ENCODE data around the gene RPS6KA2.
"Not testable (repeated sequence)": the region's sequence is repeated elsewhere in the genome, so short reads cannot be mapped to it uniquely, and the experiment has no call there.

Gene RPS6KA2

DNA sequence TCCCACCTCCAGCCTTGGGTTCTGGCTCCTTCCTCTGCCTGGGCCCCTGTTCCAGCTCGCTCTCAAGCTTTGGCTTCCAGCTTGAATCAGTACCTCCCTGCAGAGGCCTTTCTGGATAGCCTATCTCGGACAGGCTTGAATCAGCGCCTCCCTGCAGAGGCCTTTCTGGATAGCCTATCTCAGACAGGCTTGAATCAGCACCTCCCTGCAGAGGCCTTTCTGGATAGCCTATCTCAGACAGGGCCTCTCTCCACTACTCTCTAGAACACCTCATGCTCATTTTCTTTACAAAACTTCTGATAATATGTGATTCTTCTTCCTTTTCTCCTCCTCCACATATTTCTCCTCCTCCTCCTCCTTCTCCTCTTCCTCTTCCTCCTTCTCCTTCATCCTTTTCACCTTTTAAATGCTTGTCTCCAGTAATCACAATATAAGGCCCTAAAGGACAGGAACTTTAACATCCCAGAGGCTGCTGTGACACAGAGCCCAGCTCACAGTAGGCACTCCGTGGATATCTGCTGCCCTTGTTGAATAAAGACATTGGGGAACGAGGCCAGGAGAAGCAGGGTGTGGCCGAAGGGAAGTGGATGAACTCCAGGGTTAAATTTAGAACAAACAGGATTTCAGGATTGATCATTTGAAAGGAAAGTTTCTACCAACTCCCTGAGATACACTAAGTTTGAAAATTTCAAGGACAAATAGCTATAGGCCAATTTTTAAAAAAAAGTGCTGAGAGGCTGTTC, 9.3 kb upstream of the RPS6KA2 start:
- in situ Hi-C loops (cut with MboI; ENCODE audit: low sequenced_read_pairs), result no loop called here

DNA sequence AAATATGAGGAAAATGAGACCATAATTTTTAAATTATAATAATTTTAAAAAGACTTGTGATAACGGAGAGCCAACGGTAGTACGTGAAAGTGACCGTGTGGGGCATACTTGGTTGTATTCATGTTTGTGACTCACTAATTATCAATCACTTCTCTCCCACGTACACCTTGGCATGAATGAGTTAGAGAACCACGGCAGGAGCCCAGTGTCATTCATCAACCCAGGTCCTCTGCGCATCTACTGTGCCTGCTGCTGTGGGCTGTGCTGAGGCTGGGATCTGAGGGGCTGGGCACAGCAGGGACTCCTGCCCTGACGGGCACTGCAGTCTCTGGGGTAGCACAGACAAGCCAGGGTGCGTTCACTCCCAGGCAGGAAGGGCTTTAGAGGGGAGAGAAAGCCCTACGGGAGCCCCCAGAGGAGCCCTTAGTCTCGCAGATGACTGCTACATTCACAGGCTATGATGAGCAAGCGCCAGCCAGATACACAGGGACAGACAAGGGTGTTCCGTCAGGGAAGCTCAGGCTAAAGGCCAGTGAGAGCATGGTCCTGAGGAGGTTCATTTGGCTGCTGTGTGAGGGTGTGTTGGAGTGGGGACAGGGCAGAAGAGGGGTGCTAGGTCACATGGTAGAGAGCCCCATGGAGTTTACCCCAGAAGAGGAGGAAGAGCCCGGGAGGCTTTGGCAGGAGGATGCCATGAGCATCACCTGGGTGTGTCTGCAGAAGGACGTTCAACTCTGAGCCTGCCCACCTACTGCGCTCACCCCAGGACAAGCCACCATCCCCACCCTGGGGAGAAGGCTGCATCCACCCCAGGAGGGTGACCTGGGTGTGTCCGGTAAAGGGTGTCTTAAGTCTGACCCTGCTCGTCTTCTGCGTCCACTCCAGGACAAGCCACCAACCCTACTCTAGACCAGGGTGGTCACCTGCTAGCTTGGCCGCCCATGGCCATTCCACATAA, 8.2 kb upstream of the RPS6KA2 start:
- in situ Hi-C loops (cut with MboI; ENCODE audit: low sequenced_read_pairs), result no loop called here

DNA sequence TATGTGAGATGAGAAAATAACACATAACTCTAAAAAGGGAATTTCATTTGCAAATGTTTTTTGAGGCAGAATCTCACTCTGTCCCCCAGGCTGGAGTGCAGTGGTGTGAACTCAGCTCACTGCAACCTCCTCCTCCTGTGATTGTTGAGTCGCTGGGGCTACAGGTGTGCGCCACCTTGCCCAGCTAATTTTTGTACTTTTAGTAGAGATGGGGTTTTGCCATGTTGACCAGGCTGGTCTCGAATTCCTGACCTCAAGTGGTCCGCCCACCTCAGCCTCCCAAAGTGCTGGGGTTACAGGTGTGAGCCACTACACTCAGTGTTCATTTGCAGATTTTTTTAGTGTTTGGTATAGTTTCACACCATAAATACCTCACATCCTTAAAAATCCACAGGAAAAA, 7.5 kb upstream of the RPS6KA2 start:
- in situ Hi-C loops (cut with MboI; ENCODE audit: low sequenced_read_pairs), result not testable (repeated sequence)

DNA sequence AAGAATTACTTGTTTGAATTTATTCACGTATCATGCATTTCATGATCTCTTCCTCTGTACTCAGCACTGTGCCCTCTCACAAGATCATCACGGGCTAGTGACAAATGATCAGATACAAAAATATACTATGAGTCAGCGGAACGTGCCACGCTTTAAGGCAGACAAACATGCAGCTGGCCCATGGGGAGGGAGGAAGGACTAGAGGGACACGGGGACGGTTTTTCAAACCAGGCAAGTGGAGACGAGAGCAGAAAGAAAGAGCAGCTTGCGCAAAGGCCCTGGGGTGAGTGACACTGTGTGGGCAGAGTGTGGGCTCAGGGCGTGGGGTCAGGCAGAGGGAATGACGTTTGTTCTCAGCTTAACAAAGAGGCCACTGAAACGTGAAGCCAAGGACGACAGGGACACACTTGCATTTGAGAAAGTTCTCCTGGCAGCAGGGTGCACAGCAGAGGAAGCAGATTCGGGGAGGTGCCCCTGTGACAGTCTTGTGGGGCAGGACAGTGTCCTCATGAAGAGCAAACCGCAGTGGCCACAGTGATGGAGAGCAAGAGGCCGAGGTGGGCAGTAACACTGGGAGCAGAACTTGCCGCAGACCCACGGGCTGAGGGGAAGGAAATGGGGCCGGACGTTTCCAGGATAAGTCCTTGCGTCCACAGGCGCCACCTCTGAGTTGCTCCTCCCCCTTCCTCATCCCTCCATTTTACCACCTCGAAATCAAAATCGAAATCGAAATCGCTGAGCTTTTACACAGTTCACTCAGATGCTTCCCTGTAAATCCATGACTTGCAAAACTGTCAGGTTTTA, 6.9 kb upstream of the RPS6KA2 start:
- in situ Hi-C loops (cut with MboI; ENCODE audit: low sequenced_read_pairs), result no loop called here

DNA sequence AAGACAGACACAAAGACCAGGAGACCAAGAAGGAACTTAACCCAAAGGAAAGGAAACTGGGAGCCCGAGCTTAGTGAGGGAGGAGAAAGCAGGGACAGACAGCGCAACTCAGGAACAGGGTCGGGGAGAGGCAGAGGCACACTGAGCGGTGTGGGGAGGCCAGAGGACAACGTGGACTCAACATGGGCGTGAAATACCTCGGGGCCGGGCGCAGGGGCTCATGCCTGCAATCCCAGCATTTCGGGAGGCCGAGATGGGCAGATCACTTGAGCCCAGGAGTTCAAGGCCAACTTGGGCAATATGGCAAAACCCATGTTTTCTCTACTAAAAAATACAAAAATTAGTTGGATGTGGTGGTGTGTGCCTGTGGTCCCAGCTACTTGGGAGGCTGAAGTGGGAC, 5.7 kb upstream of the RPS6KA2 start:
- in situ Hi-C loops (cut with MboI; ENCODE audit: low sequenced_read_pairs), result no loop called here

DNA sequence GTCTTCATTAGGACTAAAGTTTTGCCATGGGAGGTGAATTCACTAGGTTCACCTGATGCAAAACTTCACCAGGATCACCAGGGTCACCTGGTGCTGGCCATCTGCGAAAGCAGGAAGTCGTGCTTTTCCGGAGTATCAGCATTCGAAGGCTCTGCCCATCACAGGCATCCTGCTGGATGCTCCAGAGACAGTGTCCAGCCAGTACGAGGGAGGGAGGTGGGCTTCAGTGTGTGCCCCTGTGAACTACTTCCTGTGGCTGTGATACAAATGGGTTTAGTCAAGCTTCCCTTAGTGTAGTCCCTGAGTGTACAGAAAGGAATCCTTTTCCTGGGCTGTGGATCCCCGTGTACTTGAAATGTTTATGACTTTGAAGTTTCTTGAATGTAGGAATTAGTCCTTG, 3.4 kb upstream of the RPS6KA2 start:
- in situ Hi-C loops (cut with MboI; ENCODE audit: low sequenced_read_pairs), result no loop called here

DNA sequence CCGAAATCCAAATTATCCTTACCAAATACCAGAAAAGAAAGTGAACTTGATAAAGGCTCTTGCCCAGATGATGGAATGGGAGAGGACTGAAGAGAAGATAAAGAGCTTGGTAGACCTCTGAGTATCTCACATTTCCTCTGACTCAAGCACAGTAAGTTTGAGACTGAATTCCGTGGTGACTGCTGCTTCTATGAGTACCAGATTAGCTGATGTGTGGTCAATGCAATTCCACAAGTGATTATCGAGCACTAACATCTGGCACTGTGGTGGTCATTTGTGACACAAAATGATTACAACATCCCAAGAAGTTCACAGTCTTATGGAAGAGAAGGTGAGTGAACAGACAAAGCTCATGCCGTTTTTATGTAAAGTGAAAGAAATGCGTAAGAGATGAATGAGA, 2.6 kb upstream of the RPS6KA2 start:
- in situ Hi-C loops (cut with MboI; ENCODE audit: low sequenced_read_pairs), result no loop called here

DNA sequence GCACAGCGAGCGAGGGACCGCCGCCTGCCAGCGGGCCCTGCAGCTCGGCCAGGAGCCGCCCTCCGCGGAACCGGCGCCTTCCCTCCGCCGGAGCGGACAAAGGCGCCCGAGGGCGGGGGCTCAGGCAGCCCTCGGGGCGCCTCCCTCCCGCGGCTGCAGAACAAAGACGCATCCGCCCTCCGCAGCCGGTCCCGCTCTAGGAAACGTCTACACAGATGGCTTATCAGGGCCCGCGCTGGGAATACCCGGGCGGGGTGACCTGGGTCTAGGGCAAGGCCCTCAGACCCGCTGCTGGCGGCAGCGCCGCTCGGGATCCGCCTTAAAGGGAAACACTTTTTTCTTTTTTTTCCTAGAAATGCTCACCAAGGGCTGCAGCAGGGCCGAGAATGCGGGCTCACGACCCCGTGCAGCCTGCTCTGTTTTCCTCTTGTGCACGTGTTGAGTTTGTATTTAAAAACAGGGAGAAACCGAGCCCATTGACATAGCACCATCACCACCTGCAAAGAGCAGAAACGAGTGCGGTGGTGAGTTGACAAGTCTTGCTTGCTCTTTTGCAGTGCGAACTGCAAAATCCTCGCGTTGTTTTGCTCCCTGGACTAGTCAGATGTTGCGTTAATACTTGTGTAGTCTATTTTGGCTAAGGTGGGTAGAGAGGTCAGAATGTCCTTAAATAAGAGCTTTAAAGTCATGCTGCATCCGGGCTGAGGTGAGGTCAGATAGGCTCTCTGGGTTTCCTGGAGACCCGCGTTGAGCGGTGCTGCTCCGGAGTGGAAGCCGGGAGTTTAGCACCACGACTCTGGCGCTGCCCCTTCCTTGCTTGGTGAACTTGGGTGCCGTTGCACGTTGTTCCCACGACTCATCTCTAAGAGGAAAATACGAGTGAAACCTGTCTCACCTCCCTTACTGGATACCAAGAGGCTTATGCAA, 1.1 kb upstream of the RPS6KA2 start:
- in situ Hi-C loops (cut with MboI; ENCODE audit: low sequenced_read_pairs), result no loop called here

DNA sequence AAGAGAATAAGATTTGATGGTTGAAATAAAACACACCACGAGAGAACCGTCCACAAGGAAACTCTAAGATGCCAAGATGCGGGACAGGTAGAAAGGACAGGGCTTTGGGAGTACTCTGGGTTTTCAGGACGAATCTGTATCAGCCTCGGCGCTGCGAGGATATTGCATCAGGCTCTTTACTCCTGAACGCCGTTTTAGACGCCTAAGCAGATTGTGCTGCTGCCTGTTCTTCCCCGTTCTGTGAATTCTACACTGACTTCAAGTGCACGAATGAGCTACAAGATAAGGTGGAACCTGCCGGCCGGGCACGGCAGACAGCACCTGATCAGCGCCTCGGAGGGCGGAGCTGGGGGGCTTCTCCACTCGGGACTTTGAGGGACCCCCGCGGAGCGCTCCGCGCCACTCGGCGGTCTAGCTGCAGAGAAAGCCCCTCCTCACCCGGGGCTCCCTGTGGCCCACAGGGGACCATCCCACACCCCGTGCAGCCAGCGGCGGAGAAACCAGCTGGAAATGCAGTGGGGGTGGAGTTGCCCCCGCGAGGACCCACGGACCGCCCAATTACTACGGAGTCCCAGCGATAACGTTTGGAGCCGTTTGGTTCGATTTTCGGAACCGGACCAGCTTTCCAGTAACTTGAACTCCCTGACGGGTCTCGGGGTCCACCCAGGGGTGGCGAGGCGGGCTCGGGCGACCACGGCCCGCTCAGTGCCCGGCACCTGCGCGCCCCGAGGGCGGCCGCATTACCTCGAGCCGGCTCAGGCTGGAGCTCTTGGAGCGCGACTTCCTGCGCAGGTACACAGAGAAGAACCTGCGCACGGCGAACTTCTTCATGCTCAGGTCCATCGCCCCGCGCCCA, 646 bp downstream of the RPS6KA2 start:
- in situ Hi-C loops (cut with MboI; ENCODE audit: low sequenced_read_pairs), result no loop called here

DNA sequence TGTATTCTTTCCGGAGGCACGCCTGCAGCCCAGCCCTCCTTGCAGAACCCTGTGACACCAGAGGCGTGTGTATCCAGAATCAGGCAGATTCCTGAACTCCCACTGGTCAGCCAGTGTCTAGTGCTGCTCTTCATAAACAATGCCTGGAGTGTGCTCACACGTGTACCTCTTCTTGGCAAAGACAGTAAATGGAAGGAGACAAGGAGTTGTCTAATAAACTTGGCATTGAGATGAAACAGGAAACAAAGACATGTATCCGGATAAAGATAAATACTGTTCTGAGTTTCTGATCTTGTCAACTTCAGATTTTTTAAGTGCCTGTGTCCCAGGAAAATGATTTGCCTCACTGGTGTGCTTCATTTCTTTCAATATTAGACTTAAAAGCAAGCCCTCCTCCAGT, 1.7 kb downstream of the RPS6KA2 start:
- in situ Hi-C loops (cut with MboI; ENCODE audit: low sequenced_read_pairs), result no loop called here

DNA sequence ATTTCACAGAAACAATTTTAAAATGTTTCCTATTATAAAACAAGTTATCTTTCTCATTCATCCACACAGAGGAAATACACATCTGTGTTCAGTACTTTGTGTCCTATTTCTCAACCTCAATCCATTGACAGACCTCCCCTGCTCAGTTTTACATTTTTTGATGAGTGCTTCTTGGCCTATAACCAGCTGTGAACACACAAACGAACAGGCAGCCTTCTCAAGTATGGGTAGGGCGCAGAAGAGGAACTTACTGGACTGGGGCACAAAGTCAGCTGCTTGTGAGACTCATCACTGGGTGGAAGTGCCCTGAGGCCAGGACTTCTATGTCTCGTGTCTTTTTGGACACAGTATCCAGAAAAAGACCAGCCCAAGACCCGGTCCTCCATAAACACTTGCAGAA, 2.8 kb downstream of the RPS6KA2 start:
- in situ Hi-C loops (cut with MboI; ENCODE audit: low sequenced_read_pairs), result no loop called here

DNA sequence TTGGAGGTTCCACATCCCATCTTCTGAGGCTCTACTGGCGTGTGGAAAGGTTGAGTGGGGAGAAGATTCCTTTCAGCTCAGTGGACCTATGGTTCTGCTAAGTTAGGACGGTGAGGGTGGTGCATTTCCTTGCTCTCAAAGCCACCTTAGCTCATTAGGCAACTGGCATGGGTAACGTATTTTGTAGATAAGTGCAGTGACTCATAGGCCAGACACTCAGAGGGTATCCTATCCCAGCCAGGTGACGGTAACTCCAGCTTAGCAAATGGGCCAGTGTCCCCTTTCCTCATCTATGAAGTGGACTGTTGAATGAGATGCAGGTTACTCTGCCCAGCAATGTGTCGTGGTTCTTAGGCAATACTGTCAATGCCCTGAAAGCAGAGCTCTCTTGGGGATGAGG, 3.7 kb downstream of the RPS6KA2 start:
- in situ Hi-C loops (cut with MboI; ENCODE audit: low sequenced_read_pairs), result no loop called here

DNA sequence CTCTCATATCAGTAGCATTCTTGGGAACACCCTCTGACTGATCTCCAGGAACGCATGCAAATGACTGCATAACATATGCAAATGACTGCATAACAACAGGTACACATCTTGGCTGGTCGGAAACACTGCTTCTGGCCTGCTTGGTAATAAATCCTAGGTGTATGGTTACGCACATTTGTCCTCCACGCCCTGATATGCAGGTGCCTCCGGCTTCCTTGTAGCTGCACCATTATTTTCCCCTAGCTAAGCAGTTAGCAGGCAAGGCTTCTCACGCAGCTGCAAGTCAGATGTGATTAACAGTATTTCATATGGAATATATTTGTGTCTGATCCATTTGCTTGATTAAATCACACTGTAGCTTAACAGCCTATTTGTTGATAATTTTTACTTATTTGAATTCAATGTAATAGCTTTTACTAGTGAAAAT, 5.9 kb downstream of the RPS6KA2 start:
- in situ Hi-C loops (cut with MboI; ENCODE audit: low sequenced_read_pairs), result no loop called here

DNA sequence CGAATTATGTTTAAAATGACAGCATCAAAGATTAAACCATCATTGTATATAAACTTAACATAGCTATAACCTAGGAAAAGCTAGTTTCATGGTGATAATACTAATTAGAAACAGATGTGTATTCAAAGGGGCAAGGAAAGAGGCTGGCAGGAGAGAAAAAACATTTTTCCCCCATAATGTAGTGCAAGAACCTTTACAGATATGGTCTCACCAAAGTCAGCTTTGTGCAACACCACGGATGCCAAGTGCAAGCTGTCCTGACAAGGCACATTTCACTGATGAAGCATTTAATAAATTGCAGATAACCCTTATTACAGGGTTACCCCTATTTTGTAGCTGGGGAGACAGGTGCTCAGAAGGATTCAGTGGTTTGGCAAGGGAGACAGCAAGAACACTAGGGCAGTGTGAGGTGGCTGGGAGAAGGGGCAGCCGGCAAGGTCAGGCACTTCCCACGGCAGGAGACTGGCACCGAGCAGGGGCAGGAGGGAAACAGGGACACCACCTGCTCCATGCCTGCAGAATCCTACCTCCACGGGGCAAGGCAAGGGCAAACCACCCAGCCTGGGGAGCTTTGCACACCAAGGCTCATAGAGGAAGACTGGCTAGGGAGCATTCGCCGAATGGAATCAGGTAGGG, 6.5 kb downstream of the RPS6KA2 start:
- in situ Hi-C loops (cut with MboI; ENCODE audit: low sequenced_read_pairs), result no loop called here

DNA sequence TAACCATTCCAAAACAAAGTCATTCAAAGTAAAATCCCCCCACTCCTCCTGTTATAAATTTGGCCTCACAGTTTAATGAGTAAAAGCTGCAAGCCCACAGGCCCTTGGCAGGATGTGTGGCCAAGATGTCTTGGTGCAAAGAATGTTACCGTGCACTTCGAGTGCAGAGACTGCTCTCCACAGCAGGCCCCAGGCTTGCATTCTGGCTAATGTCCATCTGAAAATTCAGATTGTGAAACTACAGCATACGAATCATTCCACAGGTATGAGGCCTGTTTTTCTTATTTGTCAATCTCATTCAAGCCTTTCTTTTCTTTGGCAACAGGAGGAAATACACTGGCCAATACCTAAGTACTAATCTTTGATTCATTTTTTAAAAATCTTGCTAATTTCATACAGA, 7.1 kb downstream of the RPS6KA2 start:
- in situ Hi-C loops (cut with MboI; ENCODE audit: low sequenced_read_pairs), result no loop called here

DNA sequence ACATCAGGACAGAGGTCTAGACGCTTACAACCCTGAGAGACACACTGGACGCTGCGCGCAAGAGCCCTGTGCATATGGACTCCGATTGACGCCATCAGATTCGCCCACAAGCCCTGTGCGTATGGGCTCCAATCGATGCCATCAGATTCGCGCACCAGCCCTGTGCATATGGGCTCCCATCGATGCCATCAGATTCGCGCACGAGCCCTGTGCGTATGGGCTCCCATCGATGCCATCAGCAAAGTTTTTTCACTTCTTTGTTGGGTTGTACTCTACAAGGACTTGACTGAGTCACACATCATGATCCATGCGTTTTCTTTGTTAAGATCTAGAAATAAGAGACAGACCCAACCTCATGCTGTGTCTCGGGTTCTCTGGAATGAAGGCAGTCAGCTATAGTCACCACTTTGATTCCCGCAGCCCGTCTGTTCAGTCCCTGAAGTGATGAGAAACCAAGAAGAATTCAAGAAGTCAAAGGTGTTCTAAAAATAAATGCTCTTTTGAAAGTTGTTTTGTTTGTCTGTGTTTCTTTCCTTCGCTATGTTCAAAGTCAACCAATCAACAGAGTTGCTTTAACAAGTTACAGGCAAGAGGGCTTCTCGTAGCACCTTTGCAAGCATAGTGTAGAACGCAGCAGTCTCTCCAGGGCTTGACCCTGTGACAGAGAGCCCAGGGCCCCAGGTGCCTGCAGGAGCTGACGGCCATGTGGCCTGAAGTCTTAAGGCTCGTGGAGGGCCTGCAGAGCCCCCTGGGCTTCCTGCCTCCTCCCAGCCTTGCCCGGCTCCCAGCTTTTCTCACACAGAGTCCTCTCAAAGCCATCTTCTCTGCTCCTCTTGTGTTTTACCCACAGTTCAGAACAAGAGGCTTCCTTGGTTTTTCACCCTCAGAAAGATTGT, 7.9 kb downstream of the RPS6KA2 start:
- in situ Hi-C loops (cut with MboI; ENCODE audit: low sequenced_read_pairs), result no loop called here

DNA sequence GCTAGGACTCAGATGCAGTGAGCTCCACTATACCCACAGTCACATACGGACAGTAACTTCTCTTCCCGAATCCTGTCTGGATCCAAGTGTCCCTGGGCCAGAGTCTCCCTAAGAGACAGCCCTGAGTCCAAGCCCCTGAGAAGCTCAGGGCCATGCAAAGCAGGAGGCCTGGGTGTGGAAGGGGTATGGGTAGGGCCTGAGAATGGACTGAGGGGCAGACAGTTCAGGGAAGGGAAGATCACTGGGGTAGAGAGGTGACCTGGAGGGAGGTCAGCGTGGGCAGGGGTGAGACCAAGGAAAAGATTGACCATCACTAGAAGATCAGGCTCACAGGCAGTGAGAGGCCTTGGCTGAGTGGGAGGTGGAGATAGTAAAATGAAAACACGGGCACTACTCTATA, 8.8 kb downstream of the RPS6KA2 start:
- in situ Hi-C loops (cut with MboI; ENCODE audit: low sequenced_read_pairs), result no loop called here

DNA sequence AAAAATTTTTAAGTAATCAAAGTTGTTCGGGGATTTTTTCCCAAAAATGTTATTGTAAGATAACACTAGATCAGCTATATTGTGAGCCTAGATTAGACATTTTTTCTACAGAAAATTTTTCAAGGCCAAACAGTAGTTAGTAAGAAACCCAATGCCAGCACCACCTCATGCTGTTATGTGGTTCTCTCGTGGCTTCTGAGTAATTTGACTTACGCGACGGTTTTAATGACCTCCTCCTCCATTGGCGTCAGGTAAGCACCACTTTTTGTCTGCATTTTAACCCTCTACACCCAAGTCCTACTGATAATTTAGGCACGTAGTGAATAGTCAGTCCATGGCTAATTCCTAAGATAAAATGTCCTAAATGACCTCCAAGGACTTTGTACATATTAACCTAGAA, 9.7 kb downstream of the RPS6KA2 start:
- in situ Hi-C loops (cut with MboI; ENCODE audit: low sequenced_read_pairs), result no loop called here

Measured in hTERT RPE-1 (cell line).